Progenitor cell of endocrine pancreas (in vitro differentiated cells): ENCODE data around the gene ZNF805. TPM values are rescaled to one million over a fixed set of nuclear protein-coding genes. Genes with fewer than 3 reads are reported as not detected.

Experiments used
- DNase-seq: peaks from one replicate; pipeline ENCODE4 v3.0.0; 2021; ENCODE audit warnings: low spot score; ENCODE audit not compliant: unreplicated experiment
- H3K27ac Mint-ChIP-seq: 2 replicates; pipeline ENCODE4 v1.8.0; 2021; ENCODE audit warnings: mild to moderate bottlenecking, moderate library complexity, mixed read lengths
- H3K27me3 Mint-ChIP-seq: 2 replicates; pipeline ENCODE4 v1.8.0; 2021; ENCODE audit warnings: mixed read lengths
- H3K36me3 Mint-ChIP-seq: 2 replicates; pipeline ENCODE4 v1.8.0; 2022; ENCODE audit warnings: mixed read lengths; ENCODE audit not compliant: insufficient read depth
- H3K4me1 Mint-ChIP-seq: 2 replicates; pipeline ENCODE4 v1.8.0; 2021; ENCODE audit warnings: low read depth, mixed read lengths
- H3K4me3 Mint-ChIP-seq: 2 replicates; pipeline ENCODE4 v1.8.0; 2021; ENCODE audit warnings: low read depth, mild to moderate bottlenecking, moderate library complexity, mixed read lengths
- H3K9me3 Mint-ChIP-seq: 2 replicates; pipeline ENCODE4 v1.8.0; 2021; ENCODE audit warnings: low read depth, mixed read lengths
- total RNA-seq: library from RNA; stranded (reverse); gene quantifications from 2 replicates; pipeline ENCODE4 v1.2.1, GENCODE V29; 2021
- TF ChIP-seq, protein P1 (sequence below): fragments of 200-600 bp; sonication (generic); IDR thresholded peaks from one replicate; pipeline ENCODE4 v1.5.0; 2021; ENCODE audit warnings: antibody characterized with exemption, mild to moderate bottlenecking; ENCODE audit not compliant: unreplicated experiment

The ZNF805 gene
- total RNA-seq, 1 donor from 2014 or later: 16.3 TPM

GRCh38 chr19:57263244-57263741, 22.9 kb downstream of the ZNF805 start:
- H3K4me3 Mint-ChIP-seq: no peak overlapping the region
- no peaks in the 10 kb centered on the region for H3K27me3 Mint-ChIP-seq
- no peak for DNase-seq

GRCh38 chr19:57267291-57267690, 26.9 kb downstream of the ZNF805 start:
- Mint-ChIP-seq H3K4me1 (no peaks in the 10 kb centered on the region), H3K27ac (no peak overlapping the region), H3K4me3 (no peak overlapping the region), H3K27me3 (no peaks in the 10 kb centered on the region), H3K36me3 (peaks cover 3% of the 10 kb centered on the region), H3K9me3 (no peaks in the 10 kb centered on the region)
- no peak for DNase-seq
- TF ChIP-seq, protein P1, sequence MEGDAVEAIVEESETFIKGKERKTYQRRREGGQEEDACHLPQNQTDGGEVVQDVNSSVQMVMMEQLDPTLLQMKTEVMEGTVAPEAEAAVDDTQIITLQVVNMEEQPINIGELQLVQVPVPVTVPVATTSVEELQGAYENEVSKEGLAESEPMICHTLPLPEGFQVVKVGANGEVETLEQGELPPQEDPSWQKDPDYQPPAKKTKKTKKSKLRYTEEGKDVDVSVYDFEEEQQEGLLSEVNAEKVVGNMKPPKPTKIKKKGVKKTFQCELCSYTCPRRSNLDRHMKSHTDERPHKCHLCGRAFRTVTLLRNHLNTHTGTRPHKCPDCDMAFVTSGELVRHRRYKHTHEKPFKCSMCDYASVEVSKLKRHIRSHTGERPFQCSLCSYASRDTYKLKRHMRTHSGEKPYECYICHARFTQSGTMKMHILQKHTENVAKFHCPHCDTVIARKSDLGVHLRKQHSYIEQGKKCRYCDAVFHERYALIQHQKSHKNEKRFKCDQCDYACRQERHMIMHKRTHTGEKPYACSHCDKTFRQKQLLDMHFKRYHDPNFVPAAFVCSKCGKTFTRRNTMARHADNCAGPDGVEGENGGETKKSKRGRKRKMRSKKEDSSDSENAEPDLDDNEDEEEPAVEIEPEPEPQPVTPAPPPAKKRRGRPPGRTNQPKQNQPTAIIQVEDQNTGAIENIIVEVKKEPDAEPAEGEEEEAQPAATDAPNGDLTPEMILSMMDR: no peak

More at GRCh38 chr19:57263244-57263741, 22.9 kb downstream of the ZNF805 start:
- TF ChIP-seq, protein P1: no peak
- no peaks in the 10 kb centered on the region for H3K9me3 Mint-ChIP-seq
- no peaks in the 10 kb centered on the region for H3K36me3 Mint-ChIP-seq
- no peaks in the 10 kb centered on the region for H3K4me1 Mint-ChIP-seq
- no peak overlapping the region for H3K27ac Mint-ChIP-seq

DNA sequence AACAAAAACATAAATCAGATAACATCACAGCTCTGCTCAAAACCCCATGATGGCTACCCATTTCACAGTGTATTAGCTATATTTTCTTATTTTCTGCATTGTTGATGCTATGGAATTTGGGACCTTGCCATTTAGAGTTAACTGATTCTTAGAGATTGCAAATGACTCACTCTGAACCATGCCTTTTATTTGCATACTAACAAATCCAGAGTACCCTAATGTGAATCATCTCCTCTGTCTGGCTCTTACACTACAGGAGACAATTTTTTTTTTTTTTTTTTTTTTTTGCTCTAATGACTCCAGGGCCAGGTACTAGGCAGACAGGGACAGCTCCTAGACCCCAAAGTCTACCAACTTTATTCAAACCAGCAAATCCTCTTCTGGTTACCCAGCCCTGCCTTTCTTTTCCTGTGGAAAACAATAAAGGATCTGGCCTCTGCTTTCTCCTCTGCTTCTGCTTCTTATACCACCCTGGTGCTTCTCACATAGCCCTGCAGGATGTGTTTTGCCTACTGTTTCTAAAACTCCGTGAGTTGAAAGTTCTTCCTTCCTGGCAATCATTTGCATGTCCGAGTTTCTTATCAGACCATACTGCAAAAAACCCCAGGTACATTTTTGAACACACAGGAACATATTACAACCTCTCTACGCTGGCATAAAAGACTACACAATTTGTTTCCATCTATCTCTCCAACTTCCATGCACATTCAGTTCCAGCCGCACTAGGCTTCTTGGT, 29.3 kb downstream of the ZNF805 start:
- Mint-ChIP-seq H3K4me1 (no peaks in the 10 kb centered on the region), H3K9me3 (no peaks in the 10 kb centered on the region), H3K4me3 (no peak overlapping the region), H3K36me3 (peaks cover 8% of the 10 kb centered on the region), H3K27me3 (no peaks in the 10 kb centered on the region), H3K27ac (no peak overlapping the region)
- no peak for DNase-seq
- TF ChIP-seq, protein P1: no peak

- H3K27ac Mint-ChIP-seq: no peak overlapping the region
- no peaks in the 10 kb centered on the region for H3K9me3 Mint-ChIP-seq
- DNase-seq: no peak
- TF ChIP-seq, protein P1: no peak
- H3K36me3 Mint-ChIP-seq: peaks cover 8% of the 10 kb centered on the region
- no peak overlapping the region for H3K4me3 Mint-ChIP-seq
- no peaks in the 10 kb centered on the region for H3K4me1 Mint-ChIP-seq
- H3K27me3 Mint-ChIP-seq: no peaks in the 10 kb centered on the region
These were observed 30.8 kb downstream of the ZNF805 start for GRCh38 chr19:57271280-57271679.

- Mint-ChIP-seq H3K27ac (no peak overlapping the region), H3K27me3 (no peaks in the 10 kb centered on the region), H3K4me1 (no peaks in the 10 kb centered on the region), H3K36me3 (peaks cover 8% of the 10 kb centered on the region), H3K4me3 (no peak overlapping the region), H3K9me3 (no peaks in the 10 kb centered on the region)
- TF ChIP-seq, protein P1: no peak
- no peak for DNase-seq
These were observed 32.6 kb downstream of the ZNF805 start for GRCh38 chr19:57273014-57273413.
